Posterior cingulate gyrus (tissue), 11 donors: Measurements from ENCODE around the gene YIPF1.

Source experiments
- DNase-seq, 10 donors: peaks; one replicate each; pipeline versions ENCODE4 v3.0.0 to v3.0.0-alpha.2; 2020 to 2021; ENCODE audit warnings: mixed read lengths in 3 of 10
- intact Hi-C: fragments of 100-400 bp; cut with DNase I; formaldehyde crosslinking; loops from one replicate; pipeline ENCODE4 v1.15.1; 2023

YIPF1 gene

DNA sequence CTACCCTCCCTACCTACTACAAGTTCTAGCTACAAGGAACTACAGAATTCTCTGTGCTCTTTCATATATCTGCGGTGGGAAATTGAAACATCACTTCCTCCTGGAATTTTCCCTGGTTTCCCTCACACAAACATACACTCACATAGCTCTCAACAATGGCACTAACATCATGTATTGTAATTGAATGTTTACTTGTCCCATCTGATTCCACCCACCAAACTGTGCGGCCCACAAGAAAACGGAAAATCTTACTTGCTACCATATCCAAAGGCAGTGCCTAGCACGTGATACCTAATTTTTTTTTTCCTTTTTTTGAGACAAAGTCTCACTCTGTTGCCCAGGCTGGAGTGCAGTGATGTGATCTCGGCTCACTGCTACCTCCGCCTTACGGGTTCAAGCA is 85.4 kb downstream of the YIPF1 start:
- DNase-seq, result no peak
- intact Hi-C loops, result no loop called here
